PC-3 (cell line): ENCODE measurements around the gene CTNNBIP1. TPM values are rescaled to one million over a fixed set of nuclear protein-coding genes. Genes with fewer than 3 reads are reported as not detected.

Experiments used
- ATAC-seq: fragments of 200-7000 bp; cut with Tn5 transposase; 2 replicates; pipeline ENCODE4 v1.9.1; 2020; ENCODE audit warnings: mild to moderate bottlenecking, moderate library complexity
- BruUV-seq: library from RNA; stranded (reverse); fragments of 400-500 nt; replicated peaks from 2 replicates; lab custom pipeline; 2021; lab: Mats Ljungman, UMichigan
- CTCF ChIA-PET: fragments of 300-600 bp; sonication (Branson Sonifier 250); formaldehyde crosslinking; loops from one replicate; lab custom pipeline; 2022; ENCODE audit warnings: antibody characterized with exemption; lab: Charles Lee
- POLR2A ChIA-PET: fragments of 300-600 bp; sonication (Branson Sonifier 250); formaldehyde crosslinking; loops from one replicate; lab custom pipeline; 2022; ENCODE audit warnings: antibody characterized with exemption; ENCODE audit not compliant: unreplicated experiment; lab: Charles Lee
- DNase-seq: peaks from one replicate; pipeline ENCODE4 v3.0.0-alpha.2; 2015
- H2AFZ ChIP-seq: fragments of 300-600 bp; sonication (generic); 2 replicates; pipeline ENCODE4 v1.6.0; 2016; ENCODE audit warnings: antibody characterized with exemption, low read length
- H3F3A ChIP-seq: fragments of 300-600 bp; sonication (generic); one replicate; pipeline ENCODE4 v1.6.0; 2017; ENCODE audit warnings: antibody characterized with exemption, low read length, control low read depth, mild to moderate bottlenecking; ENCODE audit not compliant: unreplicated experiment
- H3K27ac ChIP-seq: fragments of 300-600 bp; sonication (generic); 2 replicates; pipeline ENCODE4 v1.5.1; 2016; ENCODE audit warnings: mild to moderate bottlenecking, low read length
- H3K27me3 ChIP-seq: fragments of 300-600 bp; sonication (generic); 2 replicates; pipeline ENCODE4 v1.6.1; 2016; ENCODE audit warnings: low read length, mixed read lengths
- H3K36me3 ChIP-seq: fragments of 300-600 bp; sonication (generic); 2 replicates; pipeline ENCODE4 v1.6.1; 2016; ENCODE audit warnings: low read depth, mixed run types, low read length, mixed read lengths
- H3K4me1 ChIP-seq: fragments of 300-600 bp; sonication (generic); 2 replicates; pipeline ENCODE4 v1.5.1; 2016; ENCODE audit warnings: low read length; ENCODE audit not compliant: insufficient read depth
- H3K4me2 ChIP-seq: fragments of 300-600 bp; sonication (generic); 2 replicates; pipeline ENCODE4 v1.6.0; 2016; ENCODE audit warnings: low read length
- H3K4me3 ChIP-seq: fragments of 300-600 bp; sonication (generic); 2 replicates; pipeline ENCODE4 v1.5.1; 2016; ENCODE audit warnings: mild to moderate bottlenecking, low read length, mixed read lengths
- H3K79me2 ChIP-seq: fragments of 300-600 bp; sonication (generic); 2 replicates; pipeline ENCODE4 v1.6.1; 2017; ENCODE audit warnings: low read length, mixed read lengths
- H3K9ac ChIP-seq: fragments of 300-600 bp; sonication (generic); 2 replicates; pipeline ENCODE4 v1.6.0; 2016; ENCODE audit warnings: mild to moderate bottlenecking, low read length
- H3K9me2 ChIP-seq: fragments of 300-600 bp; sonication (generic); replicated peaks from 2 replicates; pipeline ENCODE4 v1.6.1; 2016; ENCODE audit warnings: mixed run types, low read length, mixed read lengths
- H3K9me3 ChIP-seq: fragments of 300-600 bp; sonication (generic); 2 replicates; pipeline ENCODE4 v1.6.1; 2016; ENCODE audit warnings: low read length, mixed read lengths
- H4K20me1 ChIP-seq: fragments of 300-600 bp; sonication (generic); 2 replicates; pipeline ENCODE4 v1.6.1; 2016; ENCODE audit warnings: low read length, mixed read lengths
- CTCF ChIP-seq: fragments of 300-600 bp; sonication (generic); conservative IDR thresholded peaks from 2 replicates; pipeline ENCODE4 v1.5.1; 2017; ENCODE audit warnings: antibody characterized with exemption, low read depth, mild to moderate bottlenecking, low read length
- EZH2 ChIP-seq: fragments of 300-600 bp; sonication (generic); IDR thresholded peaks from one replicate; pipeline ENCODE4 v1.6.1; 2017; ENCODE audit warnings: antibody characterized with exemption, mild to moderate bottlenecking, low read length; ENCODE audit not compliant: unreplicated experiment
- EZH2phosphoT487 ChIP-seq: fragments of 300-600 bp; sonication (generic); IDR thresholded peaks from 2 replicates; pipeline ENCODE4 v1.6.1; 2018; ENCODE audit warnings: mild to moderate bottlenecking, antibody characterized with exemption, low read length, borderline replicate concordance
- intact Hi-C: fragments of 100-400 bp; cut with micrococcal nuclease; formaldehyde crosslinking; loops from 2 replicates; pipeline ENCODE4 v1.9.0; 2023
- total RNA-seq: library from RNA; depleted of rRNA; stranded (reverse); fragments of >200 nt; gene quantifications from 2 replicates; pipeline ENCODE4 v1.2.3, GENCODE V29; 2014

The CTNNBIP1 gene
- total RNA-seq, 1 experiment from 2014 or later: 78.1 TPM

- Histone ChIP-seq H3K79me2 (no peaks in the 10 kb centered on the region), H2AFZ (no peak overlapping the region), H3K36me3 (peaks cover 5% of the 10 kb centered on the region), H3K9me3 (no peaks in the 10 kb centered on the region), H3F3A (no peaks in the 10 kb centered on the region), H3K4me1 (no peaks in the 10 kb centered on the region), H3K4me2 (no peak overlapping the region), H3K27ac (no peak overlapping the region), H3K9ac (no peak overlapping the region), H3K4me3 (no peak overlapping the region), H3K27me3 (no peaks in the 10 kb centered on the region), H3K9me2 (no peaks in the 10 kb centered on the region), H4K20me1 (no peaks in the 10 kb centered on the region)
- TF ChIP-seq EZH2phosphoT487: no peak
- TF ChIP-seq CTCF: no peak
- no peak for TF ChIP-seq EZH2
- ChIA-PET CTCF (no interaction called here), POLR2A (no interaction called here)
- no peak for DNase-seq
- intact Hi-C loops: no loop called here
- ATAC-seq: no peak
- BruUV-seq: no TSS peak
Measured at GRCh38 chr1:9927259-9927658, 17.2 kb upstream of the CTNNBIP1 start.

GRCh38 chr1:9922342-9922741, 12.3 kb upstream of the CTNNBIP1 start:
- Histone ChIP-seq H3K4me2 (no peak overlapping the region), H3K36me3 (no peaks in the 10 kb centered on the region), H3K9me3 (no peaks in the 10 kb centered on the region), H3K4me3 (no peak overlapping the region), H3K4me1 (no peaks in the 10 kb centered on the region), H4K20me1 (no peaks in the 10 kb centered on the region), H3K79me2 (no peaks in the 10 kb centered on the region), H3K9ac (no peak overlapping the region), H3K9me2 (no peaks in the 10 kb centered on the region), H3K27me3 (no peaks in the 10 kb centered on the region), H2AFZ (no peak overlapping the region), H3K27ac (no peak overlapping the region), H3F3A (no peaks in the 10 kb centered on the region)
- ATAC-seq (no peak), DNase-seq (no peak)
- intact Hi-C loops: no loop called here
- TF ChIP-seq CTCF: no peak
- TF ChIP-seq EZH2phosphoT487: no peak
- no TSS peak for BruUV-seq
- CTCF ChIA-PET: no interaction called here
- POLR2A ChIA-PET: no interaction called here

GRCh38 chr1:9920606-9921005, 10.5 kb upstream of the CTNNBIP1 start:
- Histone ChIP-seq H2AFZ (no peak overlapping the region), H3K9me2 (no peaks in the 10 kb centered on the region), H3K27ac (no peak overlapping the region), H3K9ac (no peak overlapping the region), H3F3A (no peaks in the 10 kb centered on the region), H3K36me3 (no peaks in the 10 kb centered on the region), H3K9me3 (no peaks in the 10 kb centered on the region), H3K79me2 (no peaks in the 10 kb centered on the region), H3K4me2 (no peak overlapping the region), H3K27me3 (no peaks in the 10 kb centered on the region), H3K4me1 (no peaks in the 10 kb centered on the region), H3K4me3 (no peak overlapping the region), H4K20me1 (no peaks in the 10 kb centered on the region)
- DNase-seq (no peak), ATAC-seq (no peak)
- no TSS peak for BruUV-seq
- intact Hi-C loops: no loop called here
- ChIA-PET CTCF (interaction anchor here (0.7 kb wide), 1 partner anchor 63 kb away, joined by 3 read pairs; no protein-coding TSS in a partner anchor), POLR2A (no interaction called here)
- no peak for TF ChIP-seq CTCF
- TF ChIP-seq EZH2: no peak
- no peak for TF ChIP-seq EZH2phosphoT487
